ENCODE results near the gene HTT. TPM values are rescaled to one million over a fixed set of nuclear protein-coding genes. Genes with fewer than 3 reads are reported as not detected.

Gene HTT
- total RNA-seq, 3 donors from 2014 or later (not counting 1 experiment from before 2014, with no cell fraction given) = 132 to 175 (median 165) TPM

GRCh38 chr4:3065551-3065950, 8.9 kb upstream of the HTT start:
- 91% methylated on average over 3 of the region's 3 CpGs for WGBS (ENCODE audit: insufficient coverage)
- Mint-ChIP-seq H3K9me3 (no peaks in the 10 kb centered on the region), H3K36me3 (peaks cover 5% of the 10 kb centered on the region), H3K27ac (no peak overlapping the region), H3K4me3 (no peak overlapping the region), H3K27me3 (ENCODE audit: low read depth in 2 of 2) (no peaks in the 10 kb centered on the region), H3K4me1 (peaks cover 0 to 6% of the 10 kb centered on the region in 2 donors)
- no peak overlapping the region for H3K4me3 ChIP-seq (ENCODE audit: low read length)
- no peaks in the 10 kb centered on the region for H3K9me3 ChIP-seq (ENCODE audit: control insufficient read depth, insufficient read depth, low read length)
- intact Hi-C loops (cut with micrococcal nuclease) = no loop called here
- ATAC-seq = no peak
- no peaks in the 10 kb centered on the region for H3K36me3 ChIP-seq (ENCODE audit: control insufficient read depth, insufficient read depth, low read length)
- no peaks in the 10 kb centered on the region for H3K4me1 ChIP-seq (ENCODE audit: control insufficient read depth, insufficient read depth, low read length)
- DNase-seq = no peak
- H3K27ac ChIP-seq (ENCODE audit: low read length) = no peak overlapping the region
- no peaks in the 10 kb centered on the region for H3K27me3 ChIP-seq (ENCODE audit: control insufficient read depth, insufficient read depth, low read length)
- no peak for TF ChIP-seq CTCF (IDR thresholded peaks at IDR 0.05)

GRCh38 chr4:3066836-3067400, 7.6 kb upstream of the HTT start:
- H3K27ac ChIP-seq (ENCODE audit: low read length) = no peak overlapping the region
- H3K36me3 ChIP-seq (ENCODE audit: control insufficient read depth, insufficient read depth, low read length) = no peaks in the 10 kb centered on the region
- H3K9me3 ChIP-seq (ENCODE audit: control insufficient read depth, insufficient read depth, low read length) = no peaks in the 10 kb centered on the region
- WGBS (ENCODE audit: insufficient coverage) = 89% methylated on average over 5 of the region's 6 CpGs
- H3K4me3 ChIP-seq (ENCODE audit: low read length) = no peak overlapping the region
- intact Hi-C loops (cut with micrococcal nuclease) = no loop called here
- no peak for TF ChIP-seq CTCF (IDR thresholded peaks at IDR 0.05)
- ATAC-seq = no peak
- H3K27me3 Mint-ChIP-seq (ENCODE audit: low read depth in 2 of 2) = no peaks in the 10 kb centered on the region
- H3K27me3 ChIP-seq (ENCODE audit: control insufficient read depth, insufficient read depth, low read length) = no peaks in the 10 kb centered on the region
- no peak overlapping the region for H3K27ac Mint-ChIP-seq
- no peaks in the 10 kb centered on the region for H3K4me1 Mint-ChIP-seq
- peaks cover 5% of the 10 kb centered on the region for H3K36me3 Mint-ChIP-seq
- H3K4me1 ChIP-seq (ENCODE audit: control insufficient read depth, insufficient read depth, low read length) = no peaks in the 10 kb centered on the region
- DNase-seq = no peak
- H3K9me3 Mint-ChIP-seq = no peaks in the 10 kb centered on the region
- H3K4me3 Mint-ChIP-seq = no peak overlapping the region

GRCh38 chr4:3067473-3068001, 6.9 kb upstream of the HTT start:
- Mint-ChIP-seq H3K27me3 (ENCODE audit: low read depth in 2 of 2) (no peaks in the 10 kb centered on the region), H3K27ac (no peak overlapping the region), H3K9me3 (no peaks in the 10 kb centered on the region), H3K4me3 (no peak overlapping the region), H3K36me3 (peaks cover 5% of the 10 kb centered on the region), H3K4me1 (no peaks in the 10 kb centered on the region)
- intact Hi-C loops (cut with micrococcal nuclease) = no loop called here
- no peak overlapping the region for H3K4me3 ChIP-seq (ENCODE audit: low read length)
- no peak for TF ChIP-seq CTCF (IDR thresholded peaks at IDR 0.05)
- no peaks in the 10 kb centered on the region for H3K27me3 ChIP-seq (ENCODE audit: control insufficient read depth, insufficient read depth, low read length)
- H3K9me3 ChIP-seq (ENCODE audit: control insufficient read depth, insufficient read depth, low read length) = no peaks in the 10 kb centered on the region
- no peaks in the 10 kb centered on the region for H3K36me3 ChIP-seq (ENCODE audit: control insufficient read depth, insufficient read depth, low read length)
- ATAC-seq (no peak), DNase-seq (no peak)
- 93% methylated on average over 6 of the region's 6 CpGs for WGBS (ENCODE audit: insufficient coverage)
- no peak overlapping the region for H3K27ac ChIP-seq (ENCODE audit: low read length)
- no peaks in the 10 kb centered on the region for H3K4me1 ChIP-seq (ENCODE audit: control insufficient read depth, insufficient read depth, low read length)

GRCh38 chr4:3069661-3070199, 4.8 kb upstream of the HTT start:
- no peak for ATAC-seq
- H3K4me1 ChIP-seq (ENCODE audit: control insufficient read depth, insufficient read depth, low read length) = peaks cover 8% of the 10 kb centered on the region
- no peaks in the 10 kb centered on the region for H3K9me3 ChIP-seq (ENCODE audit: control insufficient read depth, insufficient read depth, low read length)
- no peak overlapping the region for H3K27ac ChIP-seq (ENCODE audit: low read length)
- no peaks in the 10 kb centered on the region for H3K36me3 Mint-ChIP-seq
- no peak for DNase-seq
- H3K27ac Mint-ChIP-seq = no peak overlapping the region
- no peak overlapping the region for H3K4me3 ChIP-seq (ENCODE audit: low read length)
- intact Hi-C loops (cut with micrococcal nuclease) = no loop called here
- H3K4me1 Mint-ChIP-seq = no peaks in the 10 kb centered on the region
- no peak overlapping the region for H3K4me3 Mint-ChIP-seq
- H3K36me3 ChIP-seq (ENCODE audit: control insufficient read depth, insufficient read depth, low read length) = no peaks in the 10 kb centered on the region
- no peaks in the 10 kb centered on the region for H3K27me3 ChIP-seq (ENCODE audit: control insufficient read depth, insufficient read depth, low read length)
- H3K27me3 Mint-ChIP-seq (ENCODE audit: low read depth in 2 of 2) = no peaks in the 10 kb centered on the region
- WGBS (ENCODE audit: insufficient coverage) = 96% methylated on average over 16 of the region's 16 CpGs
- no peak for TF ChIP-seq CTCF (IDR thresholded peaks at IDR 0.05)
- H3K9me3 Mint-ChIP-seq = no peaks in the 10 kb centered on the region
